Breast epithelium (tissue), 3 donors: ENCODE data around the gene PLIN1.

Experiments used
- CTCF ChIP-seq, 3 donors: fragments of 450-650 bp; IDR thresholded peaks; one replicate each; pipeline ENCODE4 v1.5.1; 2016 to 2017; ENCODE audit warnings: antibody characterized with exemption in 3 of 3, mild to moderate bottlenecking in 3 of 3, moderate library complexity in 3 of 3
- POLR2AphosphoS5 ChIP-seq, 3 donors: sonication (generic); formaldehyde crosslinking; IDR thresholded peaks; one replicate each; pipeline ENCODE4 v1.6.1; 2017; ENCODE audit warnings: antibody characterized with exemption in 3 of 3

DNA sequence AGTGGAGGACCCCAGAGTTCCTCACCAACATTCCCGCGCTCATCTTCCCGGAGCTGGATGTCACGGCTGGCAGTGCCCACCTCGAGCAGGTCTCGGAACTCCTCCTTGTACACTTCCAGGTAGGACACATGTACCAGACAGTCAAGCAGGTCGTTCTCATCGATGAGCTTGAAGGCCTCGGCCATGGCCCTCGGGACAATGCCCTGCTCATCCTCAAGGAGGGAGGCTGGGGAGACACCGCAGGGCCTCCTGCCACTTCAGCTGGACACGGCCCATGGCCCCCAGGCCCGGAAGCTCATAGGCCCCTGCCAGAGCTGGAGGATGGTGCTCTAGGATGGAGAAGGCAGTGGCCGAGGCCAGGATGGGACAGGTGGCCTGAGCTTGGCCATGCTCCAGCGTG is 29.5 kb downstream of the PLIN1 start:
- no peak for TF ChIP-seq CTCF (IDR thresholded peaks at IDR 0.05)
- no peak for TF ChIP-seq POLR2AphosphoS5 (IDR thresholded peaks at IDR 0.05)
